GM19463 (cell line): ENCODE results near the gene FBLIM1.

Experiments
- ATAC-seq: cut with Tn5 transposase; IDR thresholded peaks from one replicate; pipeline ENCODE4 v1.9.1; 2021; ENCODE audit warnings: mild to moderate bottlenecking, moderate library complexity; ENCODE audit not compliant: unreplicated experiment

FBLIM1 gene

DNA sequence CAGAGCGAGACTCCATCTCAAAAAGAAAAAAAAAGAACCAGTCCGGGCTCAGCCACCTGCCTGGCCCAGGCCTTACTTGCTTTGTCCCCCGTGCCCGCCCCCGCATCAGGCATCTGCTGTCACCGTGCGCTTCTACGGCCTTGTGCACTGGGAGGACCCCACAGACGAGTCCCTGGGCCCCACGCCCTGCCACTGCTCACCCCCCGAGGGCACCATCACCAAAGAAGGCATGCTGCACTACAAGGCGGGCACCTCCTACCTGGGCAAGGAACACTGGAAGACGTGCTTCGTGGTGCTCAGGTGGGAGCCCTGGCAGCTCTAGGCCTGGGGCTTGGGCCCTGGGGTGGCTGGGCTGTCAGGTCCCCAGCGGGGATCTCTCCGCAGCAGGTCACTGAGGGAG, 28.2 kb upstream of the FBLIM1 start:
- ATAC-seq, result no peak

DNA sequence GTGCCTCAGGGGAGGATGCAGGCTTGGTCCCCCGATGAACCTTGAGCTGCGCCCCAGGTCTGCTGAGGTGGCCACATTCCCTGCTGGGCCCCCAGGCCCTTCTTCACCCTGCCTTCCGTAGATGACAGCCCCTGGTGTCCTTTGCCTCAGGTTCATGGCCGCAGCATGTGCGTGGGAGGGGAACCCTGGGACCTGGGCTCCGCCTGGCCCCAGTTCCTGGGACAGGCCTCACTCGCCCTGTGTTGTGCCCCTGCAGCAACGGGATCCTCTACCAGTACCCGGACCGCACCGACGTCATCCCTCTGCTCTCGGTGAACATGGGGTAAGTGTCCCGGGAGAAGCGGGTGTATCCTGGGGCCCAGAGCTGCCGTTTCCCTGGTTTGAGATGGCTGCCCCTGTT, 27.7 kb upstream of the FBLIM1 start:
- ATAC-seq, result no peak

DNA sequence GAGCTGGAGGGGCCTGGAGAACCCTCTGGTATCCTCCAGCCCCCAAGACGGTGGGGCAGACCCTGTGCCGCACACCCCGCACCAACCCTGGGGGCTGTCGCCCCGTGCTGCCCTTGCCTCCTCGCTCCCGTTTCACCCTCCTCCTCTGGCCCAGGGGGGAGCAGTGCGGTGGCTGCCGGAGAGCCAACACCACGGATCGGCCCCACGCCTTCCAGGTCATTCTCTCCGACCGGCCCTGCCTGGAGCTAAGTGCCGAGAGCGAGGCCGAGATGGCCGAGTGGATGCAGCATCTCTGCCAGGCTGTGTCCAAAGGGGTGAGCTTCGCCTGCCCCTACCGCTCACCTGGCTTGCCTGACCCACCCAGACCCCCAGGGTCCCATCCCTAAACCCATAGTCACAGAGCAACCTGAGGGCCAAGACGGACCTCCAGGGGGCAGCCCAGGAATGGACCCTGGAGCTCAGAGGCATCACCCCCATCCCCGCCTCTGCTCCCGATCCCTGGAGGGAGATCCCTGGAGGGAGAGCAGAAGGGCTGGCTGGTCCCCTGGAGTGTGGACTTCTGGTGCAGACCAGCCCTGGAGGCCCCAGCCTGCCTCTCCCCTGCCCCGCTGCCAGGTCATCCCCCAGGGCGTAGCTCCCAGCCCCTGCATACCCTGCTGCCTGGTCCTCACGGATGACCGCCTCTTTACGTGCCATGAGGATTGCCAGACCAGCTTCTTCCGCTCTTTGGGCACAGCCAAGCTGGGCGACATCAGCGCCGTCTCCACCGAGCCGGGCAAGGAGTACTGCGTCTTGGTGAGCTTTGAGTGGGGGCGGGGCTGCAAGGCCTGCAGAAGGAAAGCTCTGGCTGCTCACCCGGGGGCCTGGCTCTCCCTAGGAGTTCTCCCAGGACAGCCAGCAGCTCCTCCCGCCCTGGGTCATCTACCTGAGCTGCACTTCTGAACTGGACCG, 26.6 kb upstream of the FBLIM1 start:
- no peak for ATAC-seq

DNA sequence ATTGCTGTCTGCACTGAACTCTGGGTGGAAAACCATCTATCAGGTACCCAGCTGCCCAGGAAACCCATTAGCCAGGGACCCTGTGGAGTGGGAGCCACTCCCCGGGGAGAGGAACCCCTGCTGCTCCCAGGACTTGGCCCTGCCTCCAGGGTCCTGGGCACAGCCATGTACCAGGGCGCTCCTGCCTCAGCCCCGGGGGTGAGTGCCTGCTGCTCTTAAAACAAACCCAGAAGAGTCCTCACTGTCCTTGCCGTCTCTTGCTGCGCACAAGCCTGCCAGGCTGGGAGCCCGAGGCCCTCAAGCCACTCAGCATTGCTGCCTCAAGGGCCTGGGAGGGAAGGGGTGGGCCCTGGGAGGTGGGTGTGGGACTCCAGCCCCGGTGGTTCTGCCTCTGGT, 25.9 kb upstream of the FBLIM1 start:
- ATAC-seq, result no peak

DNA sequence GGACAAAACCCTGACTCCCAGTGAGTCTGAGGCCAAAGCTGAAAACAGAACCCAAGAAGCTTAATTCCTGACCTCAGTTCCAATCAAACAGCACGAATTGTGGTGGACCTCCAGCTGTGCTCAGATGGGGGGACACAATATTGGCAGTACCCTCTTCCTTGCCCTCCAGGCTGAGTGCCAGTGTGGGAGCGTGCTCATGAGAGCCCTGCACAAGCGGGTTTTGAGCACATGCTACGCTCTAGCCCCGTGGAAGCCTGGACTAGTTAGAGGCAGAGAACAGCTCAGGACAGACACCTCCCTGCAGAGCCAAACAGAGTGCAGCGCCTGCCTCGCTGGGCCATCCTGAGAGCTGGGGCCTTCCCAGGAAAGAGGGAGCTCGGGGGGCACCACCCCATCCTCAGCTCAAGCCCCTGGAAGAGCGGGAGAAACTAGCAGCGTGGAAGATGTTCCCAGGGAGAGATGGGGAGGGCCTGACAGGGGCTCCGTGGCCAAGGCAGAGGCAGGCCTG, 25.3 kb upstream of the FBLIM1 start:
- no peak for ATAC-seq

DNA sequence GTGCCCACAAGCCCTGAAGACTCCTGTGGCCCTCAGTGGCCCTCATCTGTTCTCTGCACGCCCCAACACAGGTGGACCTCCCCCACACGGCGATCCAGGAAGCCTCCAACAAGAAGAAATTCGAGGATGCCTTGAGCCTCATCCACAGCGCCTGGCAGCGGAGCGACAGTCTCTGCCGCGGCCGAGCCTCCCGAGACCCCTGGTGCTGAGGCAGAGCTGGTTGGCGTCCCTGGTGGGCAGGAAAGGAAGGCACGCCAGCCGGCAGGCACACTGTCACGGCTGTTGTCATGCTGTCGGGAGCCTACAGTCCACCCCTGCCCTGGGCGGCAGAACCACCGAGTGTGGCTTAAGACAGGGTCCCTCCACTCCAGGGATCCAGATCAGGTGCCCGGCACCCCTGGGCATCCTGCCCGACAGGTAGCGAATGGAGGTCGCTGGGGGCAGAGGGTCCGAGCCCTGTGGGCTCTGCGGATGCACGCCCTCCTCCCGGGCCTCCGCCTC, 24.8 kb upstream of the FBLIM1 start:
- ATAC-seq, result no peak

DNA sequence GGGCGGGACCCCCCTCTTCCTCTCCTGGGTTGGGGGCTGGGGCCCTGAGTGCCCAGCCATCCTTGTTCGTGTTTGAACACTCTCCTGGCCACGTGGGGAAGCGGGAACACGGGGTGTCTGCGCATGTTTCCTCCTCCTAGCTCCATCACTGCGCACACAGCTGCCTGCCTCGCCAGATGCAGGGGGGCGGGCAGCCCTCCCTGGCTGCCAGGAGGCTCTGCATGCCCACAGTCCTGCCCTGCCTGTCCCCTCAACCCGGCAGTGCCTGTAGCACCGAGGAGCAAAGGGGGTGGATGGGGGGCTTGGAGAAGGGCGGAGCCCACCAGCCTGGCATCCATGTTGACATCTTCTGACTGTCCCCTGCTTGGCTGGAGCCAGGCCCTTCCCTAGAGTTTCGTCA, 24.3 kb upstream of the FBLIM1 start:
- no peak for ATAC-seq

DNA sequence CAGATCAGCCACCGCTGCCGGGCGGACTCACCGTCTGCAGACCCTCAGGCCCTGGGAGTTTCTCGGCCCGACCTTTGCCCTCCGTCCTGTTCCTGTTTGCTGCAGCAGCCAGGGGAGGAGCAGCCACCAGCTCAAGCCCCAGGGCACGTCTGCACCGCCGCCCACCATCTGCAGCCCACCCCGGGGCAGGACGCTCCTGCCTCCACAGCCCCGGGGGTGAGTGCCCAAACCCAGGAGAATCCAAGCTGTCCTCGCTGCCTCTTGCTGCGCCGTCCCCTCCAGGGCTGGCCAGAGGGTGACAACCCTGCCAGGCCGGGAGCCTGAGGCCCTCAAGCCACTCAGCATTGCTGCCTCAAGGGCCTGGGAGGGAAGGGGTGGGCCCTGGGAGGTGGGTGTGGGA, 23.7 kb upstream of the FBLIM1 start:
- no peak for ATAC-seq

DNA sequence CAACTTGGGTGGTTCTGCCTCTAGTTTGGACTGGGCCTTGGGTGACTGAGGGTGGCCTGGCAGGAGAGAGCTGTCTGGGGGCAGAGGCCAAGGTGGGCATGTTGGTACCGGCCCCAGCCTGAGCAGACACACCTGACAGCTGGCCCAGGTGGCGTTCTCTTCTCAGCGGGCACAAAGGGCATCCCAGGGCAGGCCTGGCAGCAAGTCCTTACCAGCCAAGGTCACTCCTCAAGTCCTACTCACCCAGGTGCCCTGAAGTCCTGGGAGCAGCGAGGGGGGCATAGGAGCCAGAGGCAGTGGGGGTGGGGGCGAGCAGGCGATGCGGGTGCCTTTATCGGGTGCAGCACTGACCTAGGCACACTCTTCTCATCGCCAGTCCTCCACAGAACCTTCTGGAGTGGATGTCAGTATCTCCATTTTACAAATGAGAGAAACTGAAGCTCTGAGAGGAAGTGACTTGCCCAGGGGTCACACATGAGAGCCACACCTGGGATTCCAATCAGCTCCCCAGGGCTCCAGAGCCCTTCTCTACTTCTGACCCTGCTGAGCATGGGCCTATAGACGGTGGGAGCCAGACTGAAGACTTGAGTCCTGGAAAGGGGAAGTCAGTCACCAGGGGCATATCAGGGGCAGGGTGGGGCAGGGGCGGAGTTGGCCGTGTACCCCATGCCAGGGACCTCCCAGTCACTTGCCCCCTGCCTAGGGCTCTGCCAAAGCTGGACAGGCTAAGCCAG, 23.1 kb upstream of the FBLIM1 start:
- no peak for ATAC-seq

DNA sequence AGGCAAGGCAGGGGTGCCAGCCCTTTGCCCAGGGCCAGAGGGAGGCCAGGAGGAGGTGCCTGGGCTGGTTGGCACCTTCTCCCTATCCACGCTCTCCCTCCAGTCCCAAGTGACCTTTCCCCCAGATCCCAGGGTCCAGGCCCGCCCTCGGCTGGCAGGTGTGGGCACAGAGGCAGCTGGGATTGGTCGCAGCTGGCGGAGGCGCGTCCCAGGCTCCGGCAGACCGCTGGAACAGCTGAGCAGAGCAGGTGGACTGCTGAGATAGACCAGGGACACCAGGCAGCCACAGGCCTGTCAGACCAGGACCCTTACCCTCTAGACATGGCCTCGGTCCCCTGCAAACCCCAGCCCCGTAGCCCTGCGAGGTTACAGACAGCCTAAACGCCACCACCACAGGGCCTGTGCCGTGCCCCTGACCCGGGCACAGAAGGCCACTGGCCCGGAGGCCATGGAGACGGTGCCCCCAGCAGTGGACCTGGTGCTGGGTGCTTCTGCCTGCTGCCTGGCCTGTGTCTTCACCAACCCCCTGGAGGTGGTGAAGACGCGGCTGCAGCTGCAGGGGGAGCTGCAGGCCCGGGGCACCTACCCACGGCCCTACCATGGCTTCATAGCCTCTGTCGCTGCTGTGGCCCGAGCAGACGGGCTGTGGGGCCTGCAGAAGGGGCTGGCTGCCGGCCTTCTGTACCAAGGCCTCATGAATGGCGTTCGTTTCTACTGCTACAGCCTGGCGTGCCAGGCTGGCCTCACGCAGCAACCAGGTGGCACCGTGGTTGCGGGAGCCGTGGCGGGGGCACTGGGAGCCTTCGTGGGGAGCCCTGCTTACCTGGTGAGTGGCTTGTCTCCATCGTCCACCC, 22.3 kb upstream of the FBLIM1 start, which contains the start of gene SLC25A34:
Gene SLC25A34, plus strand, starts transcription at position 221 of the 854 bp plus-strand sequence. Its CDS starts 228 bp downstream, at position 449.
- no peak for ATAC-seq

DNA sequence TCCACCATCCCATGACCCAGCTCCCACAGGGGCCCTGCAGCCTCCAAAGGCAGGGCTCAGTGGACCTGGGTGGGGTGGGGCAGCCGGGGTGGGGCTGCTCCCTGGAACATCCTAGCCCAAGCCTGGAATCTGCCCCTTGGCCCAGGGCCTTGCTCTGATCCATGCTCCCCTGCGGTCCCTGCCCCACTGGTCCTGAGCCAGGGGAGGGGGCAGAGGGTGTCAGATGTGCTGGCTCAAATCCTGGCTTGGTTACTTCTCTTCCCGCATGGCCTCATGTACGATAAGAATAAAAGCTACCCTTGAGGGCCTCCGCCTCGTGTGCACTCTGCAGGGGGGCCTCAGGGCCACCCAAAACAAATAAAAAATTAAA, 21.7 kb upstream of the FBLIM1 start:
- no peak for ATAC-seq

DNA sequence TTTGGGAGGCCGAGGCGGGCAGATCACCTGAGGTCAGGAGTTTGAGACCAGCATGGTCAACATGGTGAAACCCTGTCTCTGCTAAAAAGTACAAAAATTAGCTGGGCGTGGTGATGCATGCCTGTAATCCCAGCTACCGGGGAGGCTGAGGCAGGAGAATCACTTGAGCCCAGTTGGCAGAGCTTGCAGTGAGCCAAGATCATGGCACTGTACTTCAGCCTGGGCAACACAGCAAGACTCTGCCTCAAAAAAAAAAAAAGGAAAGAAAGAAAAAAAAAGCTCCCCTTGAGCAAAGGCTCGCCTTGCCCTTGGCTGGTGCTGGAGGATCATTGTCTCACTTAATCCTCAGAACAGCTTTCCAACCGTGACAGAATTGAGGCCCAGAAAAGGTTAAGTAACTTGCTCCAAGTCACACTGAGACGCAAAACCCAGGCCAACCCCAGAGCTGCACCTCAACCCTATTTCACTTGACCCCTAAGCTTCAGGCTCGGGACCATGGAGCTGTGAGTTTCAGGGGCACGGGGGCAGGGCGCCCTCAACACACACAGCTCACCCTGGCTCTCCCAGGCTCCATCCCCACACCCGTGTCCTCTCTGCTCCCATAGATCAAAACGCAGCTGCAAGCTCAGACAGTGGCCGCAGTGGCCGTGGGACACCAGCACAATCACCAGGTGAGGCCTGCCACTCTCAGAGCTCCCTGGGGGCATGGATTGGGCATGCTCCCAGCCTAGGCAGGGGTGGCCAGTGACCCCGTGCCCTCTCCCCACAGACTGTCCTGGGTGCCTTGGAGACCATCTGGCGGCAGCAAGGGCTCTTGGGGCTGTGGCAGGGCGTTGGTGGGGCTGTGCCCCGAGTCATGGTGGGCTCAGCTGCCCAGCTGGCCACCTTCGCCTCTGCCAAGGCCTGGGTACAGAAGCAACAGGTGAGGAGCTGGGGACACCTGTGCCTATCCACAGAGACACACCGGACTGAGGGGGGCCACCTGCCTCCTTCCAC, 21.0 kb upstream of the FBLIM1 start:
- ATAC-seq, result no peak

DNA sequence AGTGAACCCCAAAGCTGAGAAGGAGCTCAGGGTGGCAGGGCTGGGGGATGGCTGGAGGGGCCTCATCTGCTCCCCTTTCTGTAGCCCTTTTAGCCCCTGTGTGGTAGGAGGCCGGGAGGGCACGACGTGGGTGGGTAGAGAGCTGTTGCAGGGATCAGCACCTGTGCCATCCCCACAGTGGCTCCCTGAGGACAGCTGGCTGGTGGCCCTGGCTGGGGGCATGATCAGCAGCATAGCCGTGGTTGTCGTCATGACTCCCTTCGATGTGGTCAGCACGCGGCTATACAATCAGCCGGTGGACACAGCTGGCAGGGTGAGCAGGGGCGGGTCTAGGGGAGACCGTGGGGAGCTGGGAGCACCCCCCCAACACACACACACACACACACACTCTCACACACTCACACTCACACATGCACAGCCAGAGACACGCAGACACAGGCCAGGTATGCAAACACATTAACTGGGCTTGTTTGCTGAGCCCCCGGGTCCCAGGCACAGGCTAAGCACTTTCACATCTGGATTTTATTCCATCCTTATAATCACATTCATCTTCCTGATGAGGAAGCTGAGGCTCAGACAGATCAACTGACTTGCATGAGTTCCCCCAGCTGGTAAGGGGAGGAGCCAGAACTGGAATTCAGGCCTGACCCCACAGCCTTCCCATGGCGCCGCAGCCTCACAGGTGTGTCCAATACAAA, 20.0 kb upstream of the FBLIM1 start:
- ATAC-seq, result no peak

DNA sequence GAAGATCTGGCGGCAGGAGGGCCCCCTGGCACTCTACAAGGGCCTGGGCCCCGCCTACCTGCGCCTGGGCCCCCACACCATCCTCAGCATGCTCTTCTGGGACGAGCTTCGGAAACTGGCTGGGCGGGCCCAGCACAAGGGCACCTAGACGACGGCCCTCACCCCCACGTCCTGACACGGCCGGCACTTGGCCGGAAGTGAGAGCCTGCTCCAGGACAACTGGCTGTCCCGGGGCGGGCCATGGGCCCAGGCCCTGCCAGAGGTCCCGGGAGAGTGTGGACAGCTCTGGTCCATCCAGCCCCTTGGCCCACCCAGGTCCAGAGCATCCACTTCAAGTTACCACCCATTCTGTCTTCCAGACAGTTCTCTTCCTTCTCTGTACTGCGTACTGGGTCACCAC, 19.3 kb upstream of the FBLIM1 start:
- no peak for ATAC-seq

DNA sequence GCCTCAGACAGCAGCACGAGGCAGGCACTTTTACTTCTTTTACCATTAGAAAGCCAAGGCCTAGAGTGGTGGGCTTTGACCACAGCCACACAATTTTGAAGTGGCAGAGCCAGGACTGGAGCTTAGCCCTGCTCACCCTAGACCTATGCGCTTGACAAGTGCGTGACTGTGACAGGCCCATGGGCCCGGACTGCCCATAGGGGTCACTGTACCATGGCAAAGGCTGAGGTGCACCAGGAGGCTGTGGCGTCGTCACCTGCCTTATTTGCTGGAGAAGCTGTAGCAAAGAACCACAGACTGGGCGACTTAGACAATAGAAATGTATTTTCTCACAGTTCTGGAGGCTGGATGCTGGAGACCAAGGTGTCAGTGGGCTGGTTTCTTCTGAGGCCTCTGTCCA, 18.9 kb upstream of the FBLIM1 start:
- ATAC-seq, result no peak

DNA sequence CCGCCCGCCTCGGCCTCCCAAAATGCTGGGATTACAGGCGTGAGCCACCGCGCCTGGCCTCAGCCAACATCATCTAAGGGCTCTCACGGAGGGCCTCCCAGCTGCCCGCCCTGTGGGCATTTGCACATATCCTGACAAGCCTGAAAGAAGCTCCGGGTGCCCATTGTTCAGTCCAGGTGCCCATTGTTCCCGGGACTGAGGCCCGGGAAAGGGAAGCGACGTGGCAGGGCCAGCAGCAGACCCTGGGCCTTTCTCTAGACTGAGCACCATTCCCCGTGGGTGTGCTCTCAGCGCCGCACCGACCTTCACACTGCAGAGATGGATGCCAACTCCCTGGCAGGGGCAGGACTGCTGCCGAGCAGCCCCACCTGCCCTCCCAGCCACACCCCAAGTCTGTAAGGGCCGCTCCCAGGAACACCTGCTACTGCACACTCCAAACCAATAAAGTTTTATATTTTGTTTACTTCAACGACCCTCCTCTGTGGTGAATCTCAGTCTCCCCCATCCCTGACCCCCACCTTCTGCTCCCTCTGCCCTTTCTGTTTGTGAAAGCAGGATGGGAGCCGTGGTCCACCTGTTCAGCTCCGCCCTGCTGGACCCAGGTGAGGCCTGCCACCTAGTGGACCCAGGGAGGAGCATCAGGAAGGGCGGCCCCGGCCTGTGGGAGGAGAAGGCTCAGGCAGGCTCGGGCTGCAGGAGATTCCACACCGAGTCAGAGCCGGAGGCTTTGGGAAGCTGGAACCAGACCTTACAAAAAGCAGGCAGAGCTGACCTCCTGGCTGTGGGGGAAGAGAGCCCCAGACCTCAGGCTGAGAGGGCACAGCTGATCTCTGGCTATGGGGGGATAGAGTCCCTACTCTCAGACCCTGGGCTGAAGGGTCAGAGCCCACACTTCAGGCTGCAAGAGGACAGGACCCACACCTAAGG, 17.4 kb upstream of the FBLIM1 start:
- no peak for ATAC-seq

DNA sequence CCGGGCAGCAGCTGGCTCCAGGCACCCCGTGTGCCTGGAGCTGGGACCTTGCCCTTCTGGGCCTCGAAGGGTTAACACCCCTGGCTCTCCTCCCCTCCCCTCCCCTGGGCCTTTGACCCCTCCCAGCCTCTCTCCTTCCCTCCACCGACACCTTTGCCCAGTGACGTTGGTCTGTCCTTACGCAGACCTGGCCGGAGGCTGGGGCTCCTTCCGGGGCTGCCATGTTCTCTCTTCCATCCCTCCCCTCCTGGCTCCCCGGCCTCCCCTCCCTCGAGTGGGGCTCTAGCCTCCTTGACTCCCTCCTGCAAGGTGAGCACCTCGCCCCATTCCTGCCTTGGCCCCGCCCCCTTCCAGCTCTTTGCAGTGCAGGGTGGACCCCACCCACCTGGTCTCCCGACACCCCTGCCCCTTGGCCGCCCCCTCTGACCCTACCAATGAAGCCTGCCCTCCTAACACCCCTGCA, 16.2 kb upstream of the FBLIM1 start, which contains the start of gene TMEM82:
Gene TMEM82, plus strand, starts transcription at position 161 of the 463 bp plus-strand sequence. Its CDS starts 61 bp downstream, at position 222.
- ATAC-seq, result no peak
